GM12891 (cell line): ENCODE data around the gene POLN.

Source experiments
- POLR2A ChIP-seq: IDR thresholded peaks from 2 replicates; pipeline ENCODE4 v1.6.1; 2011; ENCODE audit warnings: low read depth, low read length, control low read depth
- POLR2AphosphoS5 ChIP-seq: IDR thresholded peaks from 2 replicates; pipeline ENCODE4 v1.6.1; 2011; ENCODE audit warnings: low read depth, low read length, control low read depth
- SPI1 ChIP-seq: IDR thresholded peaks from 2 replicates; pipeline ENCODE4 v1.6.1; 2011; ENCODE audit warnings: low read depth, low read length, control low read depth
- TAF1 ChIP-seq: IDR thresholded peaks from 2 replicates; pipeline ENCODE4 v1.6.1; 2011; ENCODE audit warnings: low read depth, low read length, control low read depth

- TF ChIP-seq POLR2A (no peak), POLR2AphosphoS5 (no peak), SPI1 (no peak), TAF1 (no peak)
Observed at GRCh38 chr4:2024683-2025082, 217.2 kb downstream of the POLN start.
